Fibroblast of skin of right biceps (primary cell): Measurements from ENCODE around the gene IRF2BP2.

Source experiments
- DNase-seq: peaks from one replicate; pipeline ENCODE4 v3.0.0-alpha.2; 2013

Gene IRF2BP2

DNA sequence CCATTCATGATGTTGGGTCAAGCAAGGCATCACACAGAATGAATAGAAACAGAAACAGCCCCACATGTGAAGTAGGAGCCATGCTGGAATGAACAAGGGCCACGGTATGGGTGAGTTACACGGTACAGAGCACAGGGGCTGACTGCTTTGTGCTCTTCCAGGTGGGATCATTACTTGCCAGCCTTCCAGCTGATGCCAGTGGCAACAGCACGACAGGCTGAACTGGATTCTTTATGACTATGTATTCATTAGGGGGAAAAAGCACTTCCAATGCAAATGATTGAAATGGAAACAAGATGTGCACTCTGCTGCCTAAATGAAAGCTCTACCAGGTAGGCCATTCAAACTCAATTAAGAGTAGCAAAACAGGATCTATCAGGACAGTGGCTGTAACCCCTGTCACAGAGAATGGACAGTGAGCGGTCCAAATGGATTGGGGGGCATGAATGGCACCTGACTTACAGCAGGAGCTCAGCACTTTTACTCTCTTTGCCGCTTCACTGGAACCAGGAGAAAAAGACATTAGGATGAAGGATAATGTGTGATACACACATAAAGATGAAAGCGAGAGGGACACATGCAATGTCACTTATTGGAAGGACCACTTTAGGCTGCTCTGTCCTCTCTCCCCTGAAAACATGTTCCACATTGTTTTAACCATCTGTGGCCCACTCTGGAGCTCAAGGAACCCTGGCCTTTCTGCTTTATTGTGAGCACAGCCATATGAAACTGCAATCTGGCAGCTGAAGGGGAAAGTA lies 23.4 kb upstream of the IRF2BP2 start:
- no peak for DNase-seq

DNA sequence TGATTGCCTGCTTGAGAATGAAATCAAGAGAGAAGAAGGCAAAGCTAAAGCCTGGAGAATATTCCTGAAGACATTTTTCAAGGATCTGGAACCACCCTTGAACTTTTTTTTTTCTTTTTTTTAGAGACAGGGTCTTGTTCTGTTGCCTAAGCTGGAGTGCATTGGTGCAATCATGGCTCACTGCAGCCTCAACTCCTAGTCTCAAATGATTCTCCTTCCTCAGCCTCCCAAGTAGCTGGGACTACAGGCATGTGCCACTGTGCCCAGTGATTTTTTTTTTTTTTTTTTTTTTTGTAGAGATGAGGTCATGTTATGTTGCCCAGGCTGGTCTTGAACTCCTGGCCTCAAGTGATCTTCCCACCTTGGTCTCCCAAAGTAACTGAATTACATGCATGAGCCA lies 22.2 kb upstream of the IRF2BP2 start:
- DNase-seq: no peak

DNA sequence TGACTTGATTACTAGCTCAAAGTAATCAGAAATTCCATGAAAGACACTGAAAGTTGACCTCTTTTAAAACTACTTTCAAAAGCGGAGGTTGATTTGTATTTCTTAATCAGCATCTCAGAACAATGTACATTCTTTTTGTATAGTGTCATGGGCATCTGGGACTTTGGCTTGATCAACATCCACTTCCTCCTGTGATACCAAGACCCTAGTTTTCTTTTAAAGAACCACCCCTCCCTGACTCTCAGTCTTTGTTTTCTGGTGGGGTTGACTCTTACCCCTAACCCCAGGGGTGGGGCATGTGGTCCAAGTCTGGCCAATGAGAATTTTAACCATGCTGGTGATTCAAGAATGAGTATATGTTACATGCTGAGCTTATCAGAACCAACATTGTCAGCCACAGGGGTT lies 21.7 kb upstream of the IRF2BP2 start:
- peak; percentile 91 for DNase-seq

DNA sequence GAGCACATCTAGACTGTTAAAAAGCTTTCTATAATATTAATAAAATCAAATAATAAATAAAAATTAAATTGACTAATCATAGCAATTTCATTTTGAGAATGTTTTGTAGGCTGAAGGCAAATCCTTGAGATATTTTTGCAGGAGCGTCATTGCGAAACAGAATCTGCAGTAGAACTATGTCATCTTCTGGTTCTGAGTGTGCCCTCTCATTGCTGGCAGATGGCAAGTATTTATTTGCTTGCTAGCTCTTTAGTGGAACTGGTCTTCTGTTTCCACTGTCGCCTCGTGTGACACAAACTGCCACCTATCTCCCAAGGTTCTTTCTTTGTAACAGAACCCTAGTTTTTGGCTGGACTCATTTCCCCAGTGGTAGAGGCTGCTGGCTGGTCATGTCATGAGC lies 19.0 kb upstream of the IRF2BP2 start:
- no peak for DNase-seq

DNA sequence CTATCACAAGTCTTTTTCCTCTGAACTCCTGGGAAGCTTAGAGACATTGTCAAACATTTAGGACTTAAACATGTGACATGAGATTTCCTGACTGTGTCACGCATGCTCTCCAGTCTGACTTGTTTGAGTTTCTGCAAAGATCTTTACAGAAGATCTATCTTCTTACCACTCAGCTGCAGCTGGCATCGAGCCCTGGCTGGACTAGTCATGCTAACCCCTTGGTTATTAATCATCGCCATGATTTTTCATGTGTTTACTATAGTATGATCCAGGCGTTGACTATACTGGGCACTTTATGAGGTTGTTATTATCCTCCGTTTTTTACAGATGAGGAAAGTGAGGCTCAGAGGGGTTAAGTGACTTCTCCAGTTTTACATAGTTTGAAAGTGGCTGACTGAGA lies 18.1 kb upstream of the IRF2BP2 start:
- peak; percentile 85 for DNase-seq

DNA sequence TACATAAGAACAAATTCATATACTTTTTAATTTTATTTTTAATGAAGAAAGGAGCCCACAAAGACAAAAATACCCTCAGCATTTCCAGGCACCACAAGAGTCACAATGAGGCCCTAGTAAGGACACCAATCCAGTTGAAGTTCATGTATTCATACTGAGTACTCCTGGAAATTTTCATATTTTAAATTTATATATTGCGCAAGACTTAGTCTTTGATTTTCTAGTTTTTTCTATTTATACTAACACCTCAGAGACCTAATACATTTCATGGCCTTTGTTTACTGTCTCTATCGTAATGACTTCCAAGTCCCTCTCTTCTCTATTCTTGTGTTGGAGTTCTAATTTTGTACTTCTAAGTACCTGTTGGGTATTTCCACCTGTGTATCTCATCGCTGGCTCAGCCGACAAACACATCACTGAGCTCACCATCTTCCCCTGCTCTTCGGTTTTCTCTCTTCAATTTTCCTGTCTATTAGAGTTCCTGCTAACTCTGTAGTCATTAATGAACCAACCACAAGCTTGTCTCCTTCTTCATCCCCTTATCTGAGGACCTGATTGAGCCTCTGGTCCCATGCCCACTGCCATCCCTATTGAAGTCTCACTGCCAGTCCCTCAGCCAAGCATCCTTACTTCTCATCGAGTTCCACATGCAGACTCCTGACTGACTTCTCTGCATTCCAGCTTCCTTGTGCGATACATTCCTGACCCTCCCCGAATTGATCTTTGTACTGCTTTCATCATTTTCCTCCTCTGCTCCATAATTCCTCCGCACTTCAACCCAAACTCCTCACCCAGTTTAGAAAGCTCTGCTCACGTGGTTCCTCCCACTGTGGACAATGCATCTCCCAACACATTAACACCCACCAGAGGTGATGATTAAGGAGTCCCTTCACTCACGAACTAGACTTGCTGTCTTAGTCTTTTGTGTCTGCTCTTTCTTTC lies 17.3 kb upstream of the IRF2BP2 start:
- peak; percentile 56 for DNase-seq

DNA sequence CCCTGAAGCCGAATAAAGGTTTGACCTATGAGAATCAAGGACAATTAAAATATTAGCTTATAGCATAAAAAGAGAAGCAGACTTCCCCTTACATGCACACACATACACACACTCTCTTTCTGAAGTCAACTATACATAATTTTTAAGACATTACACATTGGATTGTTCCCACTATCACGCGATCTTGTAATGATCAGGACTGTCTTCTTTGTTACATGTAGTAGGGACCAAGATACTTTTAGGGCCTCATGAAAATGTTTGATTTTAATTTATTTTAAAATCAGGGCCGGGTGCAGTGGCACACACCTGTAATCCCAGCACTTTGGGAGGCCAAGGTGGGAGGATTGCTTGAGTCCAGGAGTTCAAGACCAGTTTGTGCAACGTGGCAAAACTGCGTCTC lies 16.4 kb upstream of the IRF2BP2 start:
- no peak for DNase-seq

DNA sequence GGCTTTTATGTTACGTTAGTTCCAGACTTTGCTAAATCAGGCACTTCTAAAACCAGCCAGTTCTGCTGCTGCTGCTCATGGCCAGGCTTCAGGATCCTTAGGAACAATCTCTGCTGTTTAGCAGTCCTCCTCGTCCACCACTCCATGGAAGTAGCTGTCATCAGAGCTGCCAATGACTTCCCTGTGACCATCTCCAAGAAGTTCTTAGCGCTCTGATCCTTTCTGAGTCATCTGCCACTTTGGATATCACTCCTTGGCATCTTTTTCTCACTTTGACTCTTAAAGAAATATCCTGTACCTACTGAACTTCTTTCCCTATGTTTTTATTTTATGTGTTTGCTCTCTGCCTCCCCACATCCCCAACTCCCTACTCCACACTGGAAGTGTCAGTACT lies 14.7 kb upstream of the IRF2BP2 start:
- peak; percentile 43 for DNase-seq

DNA sequence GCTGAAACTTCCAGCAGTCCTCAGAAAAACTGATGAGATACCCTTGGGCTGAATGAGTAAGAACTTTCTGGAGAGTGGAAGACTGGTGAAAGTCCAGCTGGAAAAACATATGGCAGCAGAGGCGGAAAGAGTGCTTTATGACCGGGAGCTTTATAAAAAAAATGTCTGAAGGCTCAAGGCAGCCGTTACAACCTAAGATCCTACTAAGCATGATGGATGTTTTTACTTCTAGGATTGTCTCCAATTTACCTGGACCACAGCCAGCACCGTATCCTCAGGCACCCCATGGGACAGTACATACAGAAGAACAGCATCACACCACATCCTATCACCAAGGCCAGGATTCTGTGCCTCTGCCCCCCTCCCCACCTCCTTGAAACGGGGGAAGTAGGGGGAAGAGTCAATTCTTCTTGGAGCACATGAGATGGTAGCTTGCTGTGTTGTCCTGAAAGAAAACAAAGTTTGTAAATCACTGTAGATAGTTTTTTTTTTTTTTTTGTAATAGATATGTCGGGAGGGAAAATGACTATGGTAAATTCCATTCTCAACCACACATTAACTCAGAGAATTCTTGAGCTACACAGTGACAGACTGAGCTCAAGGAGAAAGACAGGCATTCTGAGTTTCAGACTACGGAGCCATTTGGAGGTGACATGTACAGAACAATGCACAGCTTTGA lies 11.8 kb upstream of the IRF2BP2 start:
- DNase-seq: peak; percentile 97

DNA sequence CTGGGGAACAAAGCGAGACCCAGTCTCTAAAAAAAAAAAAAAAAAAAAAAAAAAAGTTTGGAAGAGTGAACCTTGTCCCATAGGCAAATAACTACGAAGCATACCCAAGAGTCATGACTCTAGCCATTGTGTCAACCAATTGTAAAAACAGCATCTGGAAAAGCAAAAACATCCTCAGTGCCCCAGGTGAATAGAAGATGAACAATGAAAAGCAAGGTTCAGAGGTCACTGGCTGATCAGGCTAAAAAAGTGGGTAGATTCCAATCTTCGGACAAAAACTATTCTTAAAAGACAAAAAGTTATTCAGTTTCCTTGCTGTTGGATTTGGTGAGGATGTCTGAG lies 11.1 kb upstream of the IRF2BP2 start:
- DNase-seq: no peak

DNA sequence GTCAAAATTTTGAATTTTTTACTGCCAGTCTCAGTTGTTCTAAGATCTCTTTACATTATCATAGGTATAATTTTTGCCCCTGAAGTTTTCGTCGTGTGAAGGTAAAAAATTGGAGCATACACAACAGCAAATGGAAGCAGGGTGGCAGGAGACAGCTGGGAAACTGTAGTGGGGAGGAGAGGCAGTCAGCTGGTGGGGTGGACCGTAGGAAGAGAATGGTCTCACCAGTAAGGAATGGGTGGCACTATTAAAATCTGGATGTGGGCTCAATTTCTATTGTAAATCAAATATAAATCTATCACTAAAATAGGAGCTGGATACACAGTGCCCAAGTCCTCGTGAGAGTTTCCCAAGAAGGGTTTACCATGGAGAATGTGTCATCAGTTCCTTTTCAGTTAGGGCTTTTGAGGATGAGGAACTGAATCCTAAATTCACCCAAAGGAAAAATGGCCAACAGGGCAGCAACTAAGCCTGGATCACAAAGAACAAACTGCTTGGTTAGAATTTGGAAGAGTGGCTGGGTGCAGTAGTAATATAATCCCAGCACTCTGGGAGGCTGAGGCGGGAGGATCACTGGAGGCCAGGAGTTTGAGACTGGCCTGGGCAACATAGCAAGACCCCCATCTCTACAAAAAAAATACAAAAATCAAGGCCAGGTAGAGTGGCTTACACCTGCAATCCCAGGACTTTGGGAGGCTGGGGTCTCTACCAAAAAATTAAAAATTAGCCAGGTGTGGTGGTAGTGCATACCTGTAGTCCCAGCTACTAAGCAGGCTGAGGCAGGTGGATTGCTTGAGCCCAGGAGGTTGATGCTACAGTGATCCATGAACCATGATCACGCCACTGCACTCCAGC lies 10.5 kb upstream of the IRF2BP2 start:
- DNase-seq: no peak

DNA sequence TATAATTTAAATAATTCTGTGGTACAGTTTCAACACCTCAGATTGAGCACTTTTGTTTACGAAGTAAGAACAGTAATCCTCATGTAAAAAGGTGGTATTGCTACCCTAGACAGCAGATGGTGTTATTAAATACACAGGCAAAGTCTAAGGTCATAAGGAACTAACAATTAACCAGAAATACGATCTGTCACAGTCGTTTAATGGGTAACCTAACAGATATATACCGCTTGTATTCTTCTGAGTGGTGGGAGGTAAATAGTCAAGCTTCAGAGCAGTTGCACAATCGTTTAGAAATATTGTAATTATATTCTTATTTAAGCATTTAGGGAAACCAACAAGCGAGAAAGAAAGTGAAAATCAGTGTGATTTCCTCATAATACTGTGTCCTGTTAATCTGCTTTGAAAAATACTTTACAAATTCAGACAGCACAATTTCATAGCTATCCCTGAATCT lies 9.8 kb upstream of the IRF2BP2 start:
- no peak for DNase-seq

DNA sequence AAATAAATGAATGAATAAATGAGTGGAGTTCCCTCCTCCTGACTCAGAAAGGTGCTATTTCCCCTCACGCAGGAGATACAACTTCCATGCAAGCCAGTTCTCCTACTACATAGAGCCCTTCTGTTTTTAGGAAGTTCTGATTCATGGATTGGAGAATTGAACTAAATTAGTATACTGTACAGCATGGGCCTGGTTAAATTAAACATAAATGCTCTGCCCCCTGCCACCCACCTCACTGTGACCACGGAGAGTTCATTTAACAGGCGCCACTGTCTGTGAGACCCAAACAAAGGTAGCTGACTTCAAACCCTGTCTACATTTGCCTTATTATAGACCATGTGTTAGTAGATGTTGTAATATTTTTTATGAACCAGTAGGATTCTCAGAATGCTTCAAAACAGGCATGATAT lies 9.1 kb upstream of the IRF2BP2 start:
- DNase-seq: peak; percentile 58

DNA sequence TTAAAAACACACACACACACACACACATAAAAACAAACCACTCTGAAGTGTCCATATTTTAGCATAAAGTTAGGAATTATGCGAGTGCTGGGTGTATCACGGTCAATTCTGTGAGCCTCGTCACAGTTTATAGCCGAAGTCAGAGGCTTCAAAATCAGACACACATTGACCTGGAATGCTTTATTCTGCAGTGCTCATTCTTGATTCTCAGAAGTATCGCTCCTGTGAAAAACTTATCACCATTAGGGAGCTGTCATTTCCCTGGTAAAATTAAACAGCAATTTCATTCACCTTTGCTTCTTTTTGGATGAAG lies 8.7 kb upstream of the IRF2BP2 start:
- DNase-seq: no peak

DNA sequence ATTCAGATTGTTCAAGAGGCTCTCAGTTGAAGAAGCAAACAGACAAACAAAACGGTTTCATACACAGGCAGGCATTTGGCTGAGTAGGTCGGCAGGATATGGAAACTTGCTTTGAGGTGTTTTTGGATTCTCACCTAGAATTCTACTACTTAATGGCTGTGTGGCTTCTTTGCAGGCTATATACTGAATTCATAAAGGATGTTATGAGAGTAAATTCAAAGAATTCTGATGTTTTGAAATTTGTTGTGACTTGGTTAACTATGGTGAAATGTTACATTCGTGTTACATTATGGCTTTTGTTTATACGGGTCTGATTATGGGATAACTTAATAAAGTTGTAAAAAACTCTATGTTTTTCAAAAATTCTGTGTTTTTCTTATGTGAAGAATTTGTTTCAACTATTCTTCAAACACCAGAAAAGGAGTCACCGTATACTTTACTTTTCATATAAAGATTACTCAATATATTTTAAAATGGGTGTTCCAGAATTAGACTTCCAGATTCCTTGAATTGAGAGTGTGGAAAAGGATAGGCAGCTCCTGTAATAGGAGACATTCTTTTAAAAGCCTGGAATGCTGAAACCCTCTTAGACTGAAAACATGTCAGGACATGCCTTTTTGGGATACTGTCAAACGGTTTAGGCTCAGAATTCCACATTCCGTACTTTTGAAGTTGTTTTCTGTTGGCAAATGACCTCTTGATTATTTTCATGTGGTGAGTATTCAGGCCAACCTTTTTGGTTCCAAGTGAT lies 8.2 kb upstream of the IRF2BP2 start:
- peak; percentile 88 for DNase-seq

DNA sequence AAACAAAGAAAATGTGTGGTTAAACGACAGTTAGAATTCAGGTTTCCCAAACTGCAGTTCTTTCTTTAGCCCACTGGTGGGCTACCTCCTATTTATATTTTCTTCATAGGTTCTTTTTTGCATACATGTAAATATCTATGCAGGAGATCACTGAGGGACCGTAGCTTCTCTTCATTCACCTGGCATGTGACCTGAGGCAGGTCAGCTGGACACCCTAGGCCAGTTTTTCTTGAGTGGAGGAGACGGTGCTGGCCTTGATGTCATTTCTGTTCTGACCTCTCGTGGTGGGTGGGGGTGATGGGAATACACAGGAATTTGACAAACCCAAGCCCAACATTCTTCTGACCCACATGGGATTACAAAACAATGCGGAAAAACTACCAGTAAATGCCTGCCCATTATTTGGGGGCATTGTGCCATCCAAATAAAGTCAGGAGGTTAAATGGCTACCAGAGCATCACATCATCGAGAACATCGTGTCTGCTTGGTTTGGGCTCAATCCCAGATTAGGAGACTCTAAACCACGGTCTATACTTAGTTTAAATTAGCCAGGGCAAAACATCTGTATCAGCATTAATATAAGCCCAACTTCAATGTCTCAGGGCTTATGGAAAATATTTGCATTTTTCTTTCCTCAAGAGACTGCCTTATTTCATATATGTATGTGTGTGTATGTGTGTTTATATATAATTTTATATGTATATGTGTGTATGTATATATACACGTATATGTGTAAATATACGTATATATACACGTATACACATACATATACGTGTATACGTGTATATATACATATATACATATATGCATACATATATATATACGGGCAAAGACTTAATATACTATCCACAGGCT lies 7.4 kb upstream of the IRF2BP2 start:
- DNase-seq: peak; percentile 60

DNA sequence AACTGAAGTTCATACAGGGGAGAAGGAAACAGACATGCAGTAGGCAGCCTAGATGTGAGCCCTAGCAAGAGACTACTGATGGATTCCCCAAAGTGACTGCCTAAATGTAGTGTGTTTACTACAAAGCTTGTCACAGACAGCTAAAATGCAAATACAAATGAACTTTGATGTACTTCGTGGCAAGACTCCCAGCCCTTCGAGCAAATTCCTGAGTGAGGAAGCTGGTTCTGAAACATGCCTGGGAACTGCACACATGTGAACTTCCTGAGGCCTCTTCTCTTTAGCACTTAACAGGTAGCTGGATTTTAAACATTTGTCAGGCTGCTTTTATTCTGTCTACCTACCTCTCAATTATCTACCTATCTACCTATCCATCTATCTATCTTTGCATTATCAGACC lies 6.7 kb upstream of the IRF2BP2 start:
- DNase-seq: peak; percentile 67

DNA sequence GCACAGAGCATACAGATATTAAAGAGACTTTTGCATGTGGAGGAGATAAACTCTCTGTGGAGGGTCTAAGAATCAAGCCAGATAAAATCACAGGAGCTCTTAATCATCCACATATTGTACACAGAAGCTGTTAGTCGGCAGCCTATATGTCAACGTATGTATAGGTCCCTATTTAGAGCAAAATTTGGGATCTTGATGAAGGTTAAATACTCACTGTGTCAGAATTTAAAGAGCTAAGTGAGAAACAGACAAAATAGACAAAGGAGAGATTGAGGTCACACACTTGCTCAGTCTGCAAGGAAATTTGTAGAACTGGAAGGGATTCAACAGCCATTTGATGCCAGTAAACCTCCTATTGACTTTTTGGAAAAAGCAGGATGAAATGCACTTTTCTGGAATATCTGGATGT lies 4.1 kb upstream of the IRF2BP2 start:
- DNase-seq: peak; percentile 65

DNA sequence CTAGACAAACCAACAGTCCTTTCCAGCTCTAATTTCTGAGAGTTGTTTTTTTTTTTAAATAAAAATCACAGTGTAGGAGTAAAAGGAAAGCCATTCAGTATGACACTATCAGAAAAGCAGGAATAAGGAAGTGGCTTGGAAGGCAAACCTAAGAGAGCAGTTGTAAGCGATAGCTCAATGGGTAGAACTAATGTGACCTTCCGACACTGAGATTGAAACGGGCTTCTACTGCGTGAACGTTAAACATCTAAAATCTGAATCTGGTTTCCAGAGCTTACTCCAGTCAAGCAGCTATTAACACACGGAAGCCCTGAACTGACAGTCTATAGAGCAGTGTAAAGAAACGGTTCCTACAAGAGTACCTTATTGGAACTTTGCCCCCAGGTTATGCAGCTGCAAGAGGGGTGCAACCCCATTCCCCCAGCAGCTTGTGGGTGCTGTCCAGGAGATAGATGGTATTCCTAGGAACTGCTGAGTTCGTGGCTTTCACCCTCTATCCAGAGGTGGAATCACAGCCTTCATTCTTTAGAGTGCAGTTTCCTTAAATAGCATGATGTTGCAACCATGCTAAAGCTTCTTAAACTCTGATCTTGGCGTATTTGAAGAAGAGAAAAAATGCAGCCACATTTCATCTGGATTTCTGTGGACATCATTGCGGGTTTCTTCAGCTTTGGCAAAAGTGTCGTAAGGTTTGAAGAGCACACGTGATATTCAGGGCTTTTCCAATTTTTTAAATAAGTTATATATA lies 3.3 kb upstream of the IRF2BP2 start:
- DNase-seq: peak; percentile 91
